Measurements from ENCODE around the gene NMRK2.
"Not testable (repeated sequence)": the region's sequence is repeated elsewhere in the genome, so short reads cannot be mapped to it uniquely, and the experiment has no call there.

NMRK2 gene

GRCh38 chr19:3916033-3916432, 16.8 kb upstream of the NMRK2 start:
- no peak overlapping the region for H3K27ac ChIP-seq
- TF ChIP-seq, protein P1, sequence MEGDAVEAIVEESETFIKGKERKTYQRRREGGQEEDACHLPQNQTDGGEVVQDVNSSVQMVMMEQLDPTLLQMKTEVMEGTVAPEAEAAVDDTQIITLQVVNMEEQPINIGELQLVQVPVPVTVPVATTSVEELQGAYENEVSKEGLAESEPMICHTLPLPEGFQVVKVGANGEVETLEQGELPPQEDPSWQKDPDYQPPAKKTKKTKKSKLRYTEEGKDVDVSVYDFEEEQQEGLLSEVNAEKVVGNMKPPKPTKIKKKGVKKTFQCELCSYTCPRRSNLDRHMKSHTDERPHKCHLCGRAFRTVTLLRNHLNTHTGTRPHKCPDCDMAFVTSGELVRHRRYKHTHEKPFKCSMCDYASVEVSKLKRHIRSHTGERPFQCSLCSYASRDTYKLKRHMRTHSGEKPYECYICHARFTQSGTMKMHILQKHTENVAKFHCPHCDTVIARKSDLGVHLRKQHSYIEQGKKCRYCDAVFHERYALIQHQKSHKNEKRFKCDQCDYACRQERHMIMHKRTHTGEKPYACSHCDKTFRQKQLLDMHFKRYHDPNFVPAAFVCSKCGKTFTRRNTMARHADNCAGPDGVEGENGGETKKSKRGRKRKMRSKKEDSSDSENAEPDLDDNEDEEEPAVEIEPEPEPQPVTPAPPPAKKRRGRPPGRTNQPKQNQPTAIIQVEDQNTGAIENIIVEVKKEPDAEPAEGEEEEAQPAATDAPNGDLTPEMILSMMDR (conservative IDR thresholded peaks at IDR 0.05), result no peak

- TF ChIP-seq, protein P1 (conservative IDR thresholded peaks at IDR 0.05), result no peak
Observed at GRCh38 chr19:3919793-3920192, 13.1 kb upstream of the NMRK2 start.

DNA sequence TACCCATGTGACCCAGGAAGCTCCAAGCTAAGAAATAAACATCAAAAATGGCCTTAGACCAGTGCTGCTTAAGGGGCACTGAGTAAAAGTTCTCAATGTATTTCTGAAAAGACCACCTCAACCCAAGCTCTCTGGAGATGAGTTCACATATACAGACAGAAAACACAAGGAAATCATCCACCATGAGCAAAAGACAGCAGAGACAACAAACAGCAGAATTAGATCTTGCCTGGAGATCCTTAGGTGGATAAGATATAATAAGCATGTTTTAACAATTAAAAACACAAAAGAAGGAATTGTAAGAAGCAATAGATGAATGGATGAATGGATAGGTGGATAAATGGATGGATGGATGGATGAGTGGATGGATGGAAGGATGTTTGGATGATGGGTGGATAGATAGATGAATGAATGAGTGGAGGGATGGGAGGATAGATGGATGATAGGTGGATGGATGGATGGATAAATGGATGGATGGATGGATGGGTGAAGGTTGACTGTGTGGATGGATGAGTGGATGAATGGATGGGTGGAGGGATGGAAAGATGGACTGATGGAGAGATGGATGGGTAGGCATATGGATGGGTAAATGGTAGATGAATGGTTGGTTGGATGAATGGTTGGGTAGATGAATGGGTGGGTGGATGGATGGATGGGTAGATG, 9.6 kb upstream of the NMRK2 start:
- H3K27ac ChIP-seq, result no peak overlapping the region
- TF ChIP-seq, protein P1 (conservative IDR thresholded peaks at IDR 0.05), result no peak

More at GRCh38 chr19:3919793-3920192, 13.1 kb upstream of the NMRK2 start:
- H3K27ac ChIP-seq, result no peak overlapping the region

DNA sequence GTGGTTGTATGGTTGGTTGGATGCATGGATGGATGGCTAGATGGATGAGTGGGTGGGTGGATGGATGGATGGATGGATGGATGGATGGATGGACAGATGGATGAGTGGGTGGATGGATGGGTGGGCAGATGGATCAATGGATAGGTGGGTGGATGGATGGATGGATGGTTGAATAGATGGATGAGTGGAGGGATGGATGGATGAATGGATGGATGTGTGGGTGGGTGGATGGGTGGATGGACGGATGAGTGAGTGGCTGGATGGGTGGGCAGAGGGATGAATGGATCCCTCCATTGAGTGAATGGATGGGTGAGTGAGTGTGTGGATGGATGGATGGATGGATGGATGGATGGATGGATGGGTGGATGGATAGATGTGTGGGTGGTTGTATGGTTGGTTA, 9.0 kb upstream of the NMRK2 start:
- TF ChIP-seq, protein P1 (conservative IDR thresholded peaks at IDR 0.05), result no peak
- no peak overlapping the region for H3K27ac ChIP-seq

- TF ChIP-seq, protein P1 (conservative IDR thresholded peaks at IDR 0.05), result no peak
- H3K27ac ChIP-seq, result no peak overlapping the region
Observed at GRCh38 chr19:3931041-3931440, 1.8 kb upstream of the NMRK2 start.

DNA sequence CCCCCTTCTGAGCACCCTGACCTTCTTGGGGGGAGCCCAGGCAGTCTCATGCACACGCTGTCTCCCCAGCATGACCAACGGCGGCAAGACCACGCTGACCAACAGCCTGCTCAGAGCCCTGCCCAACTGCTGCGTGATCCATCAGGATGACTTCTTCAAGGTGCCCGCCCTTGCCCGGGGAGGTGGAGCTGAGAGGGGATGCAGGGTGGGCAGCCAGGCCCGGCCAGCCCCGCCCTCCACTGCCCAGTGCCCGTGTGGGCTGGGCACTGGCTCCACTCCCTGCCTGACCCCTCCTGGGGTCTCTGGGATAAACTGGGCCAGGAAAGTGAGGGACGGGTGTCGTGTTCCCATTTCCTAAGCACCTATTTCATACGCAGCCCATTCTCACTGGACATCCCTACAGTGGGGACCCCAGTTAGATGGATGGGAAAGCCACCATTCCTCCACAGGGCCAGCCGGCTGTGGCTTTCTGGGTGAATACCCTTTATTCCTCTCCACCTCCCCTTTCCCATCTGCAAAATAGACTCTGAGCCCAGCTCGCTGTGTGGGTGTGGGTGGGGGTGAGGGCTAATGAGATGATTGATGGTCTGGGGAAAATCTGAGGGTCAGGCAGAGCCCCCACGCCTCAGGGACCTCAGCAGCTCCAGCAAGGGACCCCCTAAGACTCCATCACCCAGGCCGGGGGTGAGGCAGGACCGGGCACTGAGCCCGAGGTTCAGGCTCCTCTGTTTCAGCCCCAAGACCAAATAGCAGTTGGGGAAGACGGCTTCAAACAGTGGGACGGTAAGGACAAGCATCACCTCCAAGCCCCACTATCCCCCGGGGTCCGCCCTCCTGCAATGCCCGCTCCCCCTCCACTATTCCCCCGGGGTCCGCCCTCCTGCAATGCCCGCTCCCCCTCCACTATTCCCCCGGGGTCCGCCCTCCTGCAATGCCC, 3.9 kb downstream of the NMRK2 start:
- no peak overlapping the region for H3K27ac ChIP-seq
- TF ChIP-seq, protein P1 (conservative IDR thresholded peaks at IDR 0.05), result no peak

- not testable (repeated sequence) for H3K27ac ChIP-seq
Observed at GRCh38 chr19:3938300-3938950, 5.6 kb downstream of the NMRK2 start.

Data from VCaP (cell line).